H1 (cell line): Measurements from ENCODE around the gene JMJD1C. TPM values are rescaled to one million over a fixed set of nuclear protein-coding genes. Genes with fewer than 3 reads are reported as not detected.

Experiments used
- CTCF ChIA-PET: fragments of 300-600 bp; sonication (Branson Sonifier 250); formaldehyde crosslinking; loops from one replicate; lab custom pipeline; 2021; ENCODE audit not compliant: partially characterized antibody; lab: Charles Lee
- POLR2A ChIA-PET: fragments of 300-600 bp; sonication (Branson Sonifier 250); formaldehyde crosslinking; loops from one replicate; lab custom pipeline; 2021; ENCODE audit warnings: inconsistent platforms; ENCODE audit not compliant: partially characterized antibody; lab: Charles Lee
- DNase-seq, 2 experiments: peaks; one replicate each; pipeline versions ENCODE4 v3.0.0 to v3.0.0-alpha.2; 2010 to 2022; ENCODE audit warnings: low spot score in 2 of 2, low read depth in 1 of 2, mixed read lengths in 1 of 2
- FAIRE-seq: peaks from 2 replicates; lab custom pipeline; 2011; peaks lifted over from hg19 to GRCh38; lab: Jason Lieb, UNC
- H2AFZ ChIP-seq: 2 replicates; pipeline ENCODE4 v1.8.1; 2012; ENCODE audit warnings: low read length, inconsistent platforms
- H2AK5ac ChIP-seq: 2 replicates; pipeline ENCODE4 v1.6.1; 2013; ENCODE audit warnings: low read depth, low read length
- H2BK120ac ChIP-seq: replicated peaks from 2 replicates; pipeline ENCODE3; 2013; ENCODE audit warnings: low read depth, low read length, inconsistent platforms
- H2BK12ac ChIP-seq: 2 replicates; pipeline ENCODE4 v1.6.1; 2013; ENCODE audit warnings: low read depth, low read length
- H2BK15ac ChIP-seq: 2 replicates; pipeline ENCODE4 v1.6.1; 2013; ENCODE audit warnings: low read length
- H2BK20ac ChIP-seq: 2 replicates; pipeline ENCODE4 v1.6.1; 2013; ENCODE audit warnings: low read length
- H2BK5ac ChIP-seq: 2 replicates; pipeline ENCODE4 v1.6.1; 2013; ENCODE audit warnings: low read depth, low read length
- H3K14ac ChIP-seq: 2 replicates; pipeline ENCODE4 v1.6.1; 2013; ENCODE audit warnings: inconsistent platforms; ENCODE audit not compliant: insufficient read length
- H3K18ac ChIP-seq: 2 replicates; pipeline ENCODE4 v1.6.1; 2013; ENCODE audit warnings: low read length; ENCODE audit errors: extremely low read depth
- H3K23ac ChIP-seq: 2 replicates; pipeline ENCODE4 v1.6.1; 2013; ENCODE audit warnings: inconsistent platforms; ENCODE audit not compliant: insufficient read length
- H3K23me2 ChIP-seq: 2 replicates; pipeline ENCODE4 v1.6.1; 2013; ENCODE audit warnings: low read depth, low read length
- H3K27ac ChIP-seq: 2 replicates; pipeline ENCODE4 v1.6.1; 2011; ENCODE audit warnings: low read depth, low read length, inconsistent platforms
- H3K27me3 ChIP-seq, 4 experiments: replicated peaks in 1 of 4; 1 replicate in 1 of 4; 2 replicates in 3 of 4; pipeline versions ENCODE4 v1.6.1 to v1.8.1; 2011 to 2013; ENCODE audit warnings: low read length in 3 of 4, mild to moderate bottlenecking in 3 of 4, inconsistent platforms in 2 of 4, mixed read lengths in 2 of 4, moderate library complexity in 1 of 4; ENCODE audit not compliant: control insufficient read depth in 3 of 4, insufficient read depth in 3 of 4; ENCODE audit errors: extremely low read depth in 1 of 4
- H3K36me3 ChIP-seq, 4 experiments: 2 replicates each; pipeline versions ENCODE4 v1.6.1 to v1.8.1; 2011 to 2013; ENCODE audit warnings: mild to moderate bottlenecking in 4 of 4, low read length in 3 of 4, moderate library complexity in 2 of 4, control low read depth in 1 of 4, inconsistent platforms in 1 of 4; ENCODE audit not compliant: insufficient read depth in 4 of 4, control insufficient read depth in 2 of 4
- H3K4ac ChIP-seq: replicated peaks from 2 replicates; pipeline ENCODE3; 2013; ENCODE audit warnings: low read length, low read depth, mixed read lengths, inconsistent platforms; ENCODE audit not compliant: insufficient read length
- H3K4me1 ChIP-seq, 4 experiments: replicated peaks in 1 of 4; 1 replicate in 1 of 4; 2 replicates in 3 of 4; pipeline versions ENCODE4 v1.6.1 to v1.8.1; 2011 to 2013; ENCODE audit warnings: low read length in 3 of 4, inconsistent platforms in 2 of 4, mixed read lengths in 1 of 4; ENCODE audit not compliant: insufficient read depth in 4 of 4, control insufficient read depth in 3 of 4
- H3K4me2 ChIP-seq, 2 experiments: 2 replicates each; pipeline versions ENCODE4 v1.6.1 to v1.8.1; 2011 to 2013; ENCODE audit warnings: low read depth in 2 of 2, low read length in 2 of 2, control low read depth in 1 of 2, inconsistent platforms in 1 of 2, mild to moderate bottlenecking in 1 of 2; ENCODE audit not compliant: insufficient read depth in 1 of 2
- H3K4me3 ChIP-seq, 4 experiments: fragments of 200-600, 300-600 bp in 1 of 4; sonication (generic), shearing (Covaris generic), sonication (Bioruptor Twin) in 1 of 4; 2 replicates each; pipeline versions ENCODE4 v1.5.1 to v1.8.1; 2011 to 2016; ENCODE audit warnings: low read length in 4 of 4, low read depth in 3 of 4, control low read depth in 2 of 4, inconsistent platforms in 2 of 4, mild to moderate bottlenecking in 2 of 4, mixed read lengths in 1 of 4, moderate library complexity in 1 of 4; ENCODE audit not compliant: insufficient read depth in 2 of 4; ENCODE audit errors: extremely low read depth in 1 of 4
- H3K56ac ChIP-seq: replicated peaks from 2 replicates; pipeline ENCODE3; 2013; ENCODE audit warnings: low read depth, mild to moderate bottlenecking, mixed read lengths, low read length, inconsistent platforms; ENCODE audit not compliant: insufficient read length
- H3K79me1 ChIP-seq: 2 replicates; pipeline ENCODE4 v1.6.1; 2013; ENCODE audit warnings: low read depth, low read length, control low read depth
- H3K79me2 ChIP-seq, 2 experiments: 2 replicates each; pipeline versions ENCODE4 v1.6.1 to v1.8.1; 2012 to 2013; ENCODE audit warnings: low read length in 2 of 2, mild to moderate bottlenecking in 2 of 2, inconsistent platforms in 1 of 2; ENCODE audit not compliant: insufficient read depth in 2 of 2, control insufficient read depth in 1 of 2
- H3K9ac ChIP-seq, 4 experiments: replicated peaks in 1 of 4; 1 replicate in 1 of 4; 2 replicates in 3 of 4; pipeline versions ENCODE4 v1.6.1 to v1.8.1; 2011 to 2013; ENCODE audit warnings: low read depth in 3 of 4, low read length in 3 of 4, control low read depth in 2 of 4, mild to moderate bottlenecking in 2 of 4, moderate library complexity in 2 of 4, inconsistent platforms in 1 of 4; ENCODE audit errors: extremely low read depth in 1 of 4
- H3K9me3 ChIP-seq, 2 experiments: 2 replicates each; pipeline versions ENCODE4 v1.6.1 to v1.8.1; 2012 to 2013; ENCODE audit warnings: mild to moderate bottlenecking in 2 of 2, moderate library complexity in 2 of 2, control low read depth in 1 of 2, inconsistent platforms in 1 of 2, low read depth in 1 of 2, low read length in 1 of 2, mixed read lengths in 1 of 2; ENCODE audit not compliant: insufficient read depth in 2 of 2
- H4K20me1 ChIP-seq, 2 experiments: replicated peaks in 1 of 2; 2 replicates each; pipeline versions ENCODE3 to v1.8.1; 2011 to 2013; ENCODE audit warnings: inconsistent platforms in 2 of 2, low read length in 2 of 2, mild to moderate bottlenecking in 1 of 2; ENCODE audit not compliant: insufficient read depth in 2 of 2, control insufficient read depth in 1 of 2
- H4K5ac ChIP-seq: 2 replicates; pipeline ENCODE4 v1.6.1; 2013; ENCODE audit warnings: low read length, low read depth, mixed read lengths, inconsistent platforms; ENCODE audit not compliant: insufficient read length
- H4K8ac ChIP-seq: 2 replicates; pipeline ENCODE4 v1.8.0; 2013; ENCODE audit warnings: mild to moderate bottlenecking, moderate library complexity, low read length, inconsistent platforms; ENCODE audit not compliant: insufficient read depth; ENCODE audit errors: extremely low read depth
- H4K91ac ChIP-seq: replicated peaks from 2 replicates; pipeline ENCODE3; 2013; ENCODE audit warnings: low read length, mixed read lengths, inconsistent platforms; ENCODE audit not compliant: insufficient read length
- CBX5 ChIP-seq: fragments of 300-800, 300-1000 bp; sonication (generic); IDR thresholded peaks from 2 replicates; pipeline ENCODE4 v1.7.1; 2016; ENCODE audit warnings: antibody characterized with exemption, low read length, low read depth
- E2F6 ChIP-seq: IDR thresholded peaks from 2 replicates; pipeline ENCODE4 v1.6.1; 2012; ENCODE audit warnings: inconsistent platforms
- GTF2F1 ChIP-seq: IDR thresholded peaks from 2 replicates; pipeline ENCODE4 v1.6.1; 2012; ENCODE audit warnings: low read depth, low read length, improper control_type of control experiment, borderline replicate concordance
- JUN ChIP-seq: IDR thresholded peaks from 2 replicates; pipeline ENCODE4 v1.6.1; 2011; ENCODE audit warnings: low read depth, mild to moderate bottlenecking, improper control_type of control experiment, low read length
- MAX ChIP-seq: IDR thresholded peaks from 2 replicates; pipeline ENCODE4 v1.6.1; 2012; ENCODE audit warnings: inconsistent platforms
- NANOG ChIP-seq: IDR thresholded peaks from 2 replicates; pipeline ENCODE4 v1.6.1; 2011; ENCODE audit warnings: low read length, low read depth, mild to moderate bottlenecking, inconsistent platforms; ENCODE audit not compliant: insufficient read depth, poor library complexity, severe bottlenecking
- POLR2AphosphoS5 ChIP-seq: IDR thresholded peaks from 2 replicates; pipeline ENCODE4 v1.6.1; 2011; ENCODE audit warnings: low read depth, low read length
- POU5F1 ChIP-seq: IDR thresholded peaks from 2 replicates; pipeline ENCODE4 v1.6.1; 2011; ENCODE audit warnings: low read depth, mild to moderate bottlenecking, low read length, moderate library complexity
- RAD21 ChIP-seq, 2 experiments: IDR thresholded peaks in 1 of 2; conservative IDR thresholded peaks in 1 of 2; 2 replicates each; pipeline ENCODE4 v1.6.1; 2011; ENCODE audit warnings: low read depth in 2 of 2, low read length in 2 of 2, improper control_type of control experiment in 1 of 2, inconsistent platforms in 1 of 2, mild to moderate bottlenecking in 1 of 2, moderate library complexity in 1 of 2
- RNF2 ChIP-seq: fragments of 200-900, 300-1000 bp; sonication (generic); IDR thresholded peaks from 2 replicates; pipeline ENCODE4 v1.7.1; 2016; ENCODE audit warnings: borderline replicate concordance, low read depth, mild to moderate bottlenecking, antibody characterized with exemption, low read length; ENCODE audit not compliant: poor library complexity, severe bottlenecking; ENCODE audit errors: missing control alignments
- TAF1 ChIP-seq: IDR thresholded peaks from 2 replicates; pipeline ENCODE4 v1.6.1; 2011; ENCODE audit warnings: mild to moderate bottlenecking, low read depth, low read length
- WGBS, 2 experiments: shearing (Covaris generic) in 1 of 2; methylation state at CpG; one replicate each; pipeline versions ENCODE4 v1.1.6 to v1.1.7; 2013 to 2015; ENCODE audit warnings: low lambda C conversion rate in 2 of 2, mixed read lengths in 2 of 2, inconsistent platforms in 1 of 2, low coverage in 1 of 2, missing lambda C conversion rate in 1 of 2; ENCODE audit not compliant: insufficient replicate concordance in 2 of 2, insufficient coverage in 1 of 2, insufficient read length in 1 of 2; ENCODE audit errors: extremely low coverage in 1 of 2, missing lambda C conversion rate in 1 of 2; 5-methylcytosine and 5-hydroxymethylcytosine counted together
- polyA plus RNA-seq, 7 experiments: library from polyadenylated mRNA; depleted of rRNA in 3 of 7; stranded (reverse) in 5 of 7; unstranded in 2 of 7; fragments of >200 nt in 5 of 7; fragments of 200-250 nt in 2 of 7; gene quantifications; 1 replicate in 5 of 7; 2 replicates in 1 of 7; 4 replicates in 1 of 7; pipeline versions ENCODE4 v1.2.1 to v1.2.3, GENCODE V29; 2011 to 2013; ENCODE audit warnings: missing spikeins in 2 of 7, mixed read lengths in 2 of 7
- total RNA-seq: library from RNA; stranded (reverse); fragmentation: NEBNext Ultra II Directional; extraction: Animal tissue kit (Norgen Biotek cat#: 25700); gene quantifications from 2 replicates; pipeline ENCODE4 v1.2.1, GENCODE V29; 2021

The JMJD1C gene
- total and polyA plus RNA-seq, 2 of the 8 experiments (the other 6 are each of a cell fraction or from before 2014, with no cell fraction given), result 54.5 to 210 TPM

GRCh38 chr10:63314020-63314419 is 151.8 kb downstream of the JMJD1C start:
- H3K9me3 ChIP-seq, result no peaks in the 10 kb centered on the region
- H4K5ac ChIP-seq, result no peak overlapping the region
- H3K79me1 ChIP-seq, result no peaks in the 10 kb centered on the region
- H2BK120ac ChIP-seq, result no peak overlapping the region
- H3K23ac ChIP-seq, result no peak overlapping the region
- H3K4me3 ChIP-seq, result no peak overlapping the region
- no peak overlapping the region for H3K14ac ChIP-seq
- H2BK5ac ChIP-seq, result no peak overlapping the region
- WGBS, 2 experiments, result 80% methylated on average over 1 of the region's 1 CpG; no CpG with 5 or more reads in 1 of the 2 experiments
- no peak overlapping the region for H3K18ac ChIP-seq
- H3K79me2 ChIP-seq, result peaks cover 0 to 16% of the 10 kb centered on the region in 2 experiments; a peak in 2 of 4 replicates
- no peaks in the 10 kb centered on the region for H3K4me1 ChIP-seq
- DNase-seq, result no peak
- H3K56ac ChIP-seq, result no peak overlapping the region
- no peak overlapping the region for H2AK5ac ChIP-seq
- no peak overlapping the region for H3K27ac ChIP-seq
- no peaks in the 10 kb centered on the region for H3K23me2 ChIP-seq
- H4K20me1 ChIP-seq, result no peaks in the 10 kb centered on the region
- no peak overlapping the region for H2BK15ac ChIP-seq
- H2BK12ac ChIP-seq, result no peak overlapping the region
- ChIA-PET POLR2A (interaction anchor here (1.3 kb wide), 1 partner anchor 208 kb away, joined by 3 read pairs; no protein-coding TSS in a partner anchor), CTCF (no interaction called here)
- no peaks in the 10 kb centered on the region for H3K27me3 ChIP-seq
- H3K36me3 ChIP-seq, result no peaks in the 10 kb centered on the region
- H4K8ac ChIP-seq, result no peak overlapping the region
- H2BK20ac ChIP-seq, result no peak overlapping the region
- no peak for FAIRE-seq
- H2AFZ ChIP-seq, result no peak overlapping the region
- no peak overlapping the region for H3K4ac ChIP-seq
- no peak overlapping the region for H3K9ac ChIP-seq
- no peak overlapping the region for H4K91ac ChIP-seq
- no peak overlapping the region for H3K4me2 ChIP-seq
- TF ChIP-seq RAD21 (IDR thresholded peaks at IDR 0.05 in 1 of 2, conservative IDR thresholded peaks at IDR 0.05 in 1 of 2; ENCODE audit: low read depth in 2 of 2, low read length in 2 of 2) (no peak), NANOG (no peak), RNF2 (no peak), E2F6 (no peak), TAF1 (no peak), POLR2AphosphoS5 (no peak), POU5F1 (no peak), GTF2F1 (no peak), CBX5 (no peak), JUN (no peak), MAX (no peak)
